Activated naive CD8-positive, alpha-beta T cell treated with anti-CD3 and anti-CD28 coated beads for 36 hours (primary cell): Measurements from ENCODE around the gene PROSER2. TPM values are rescaled to one million over a fixed set of nuclear protein-coding genes. Genes with fewer than 3 reads are reported as not detected.

ENCODE experiments used
- DNase-seq: peaks from one replicate; pipeline ENCODE4 v3.0.0; 2021
- H3K27ac Mint-ChIP-seq: one replicate; pipeline ENCODE4 v1.8.0; 2022; ENCODE audit warnings: mild to moderate bottlenecking, moderate library complexity, mixed read lengths
- H3K27me3 Mint-ChIP-seq: one replicate; pipeline ENCODE4 v1.8.0; 2022; ENCODE audit warnings: mild to moderate bottlenecking, mixed read lengths
- H3K36me3 Mint-ChIP-seq: one replicate; pipeline ENCODE4 v1.8.0; 2021; ENCODE audit warnings: mild to moderate bottlenecking, mixed read lengths
- H3K4me1 Mint-ChIP-seq: one replicate; pipeline ENCODE4 v1.8.0; 2021; ENCODE audit warnings: mixed read lengths
- H3K4me3 Mint-ChIP-seq: one replicate; pipeline ENCODE4 v1.8.0; 2022; ENCODE audit warnings: mild to moderate bottlenecking, moderate library complexity, mixed read lengths
- H3K9me3 Mint-ChIP-seq: one replicate; pipeline ENCODE4 v1.8.0; 2022; ENCODE audit warnings: mixed read lengths
- total RNA-seq, 2 experiments: library from RNA; stranded (reverse); gene quantifications; one replicate each; pipeline ENCODE4 v1.2.3, GENCODE V29; 2021

The PROSER2 gene
- total RNA-seq, 2 experiments from 2014 or later: 1.5 to 2.8 TPM

- Mint-ChIP-seq H3K4me3 (no peak overlapping the region), H3K36me3 (no peaks in the 10 kb centered on the region), H3K27ac (no peak overlapping the region), H3K4me1 (peaks cover 6% of the 10 kb centered on the region), H3K27me3 (peaks cover 36% of the 10 kb centered on the region), H3K9me3 (no peaks in the 10 kb centered on the region)
- DNase-seq: no peak
Measured at GRCh38 chr10:11819027-11819426, 4.1 kb upstream of the PROSER2 start.

DNA sequence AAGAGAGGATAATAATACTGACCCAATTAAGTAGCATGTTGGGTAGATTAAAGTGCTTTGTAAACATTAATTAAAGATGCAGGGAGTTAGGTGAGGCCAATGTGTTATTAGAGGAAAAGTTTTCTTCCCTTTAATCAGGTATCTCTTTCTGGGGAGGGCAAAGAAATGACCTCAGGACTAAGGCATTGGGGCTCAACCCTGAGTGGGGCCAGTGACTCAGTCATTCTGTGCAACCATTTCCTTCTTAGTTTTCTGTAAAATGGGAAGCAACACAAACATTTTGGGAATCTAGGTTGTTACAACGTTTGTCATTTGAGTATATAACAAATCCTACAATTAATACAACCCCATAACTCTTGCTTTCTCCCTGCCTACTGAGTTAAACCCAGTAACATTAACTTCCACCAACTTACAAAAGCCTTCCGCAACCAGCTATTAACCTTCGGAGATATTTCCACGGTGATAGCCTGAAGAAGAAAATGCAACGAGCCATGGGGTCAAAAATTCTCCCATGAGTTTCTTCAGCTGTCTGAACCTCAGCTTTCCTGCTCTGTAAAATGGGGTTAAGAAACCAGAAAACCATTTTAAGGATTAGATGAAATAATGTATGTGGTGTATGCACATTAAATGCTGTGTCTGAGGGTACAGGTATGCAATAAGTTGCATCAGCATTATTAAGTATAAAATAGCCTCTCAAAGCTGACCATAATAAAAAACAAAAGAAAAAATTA is 965 bp upstream of the PROSER2 start:
- Mint-ChIP-seq H3K36me3 (no peaks in the 10 kb centered on the region), H3K9me3 (no peaks in the 10 kb centered on the region), H3K4me3 (no peak overlapping the region), H3K27ac (no peak overlapping the region), H3K4me1 (peaks cover 11% of the 10 kb centered on the region), H3K27me3 (peaks cover 61% of the 10 kb centered on the region)
- no peak for DNase-seq

DNA sequence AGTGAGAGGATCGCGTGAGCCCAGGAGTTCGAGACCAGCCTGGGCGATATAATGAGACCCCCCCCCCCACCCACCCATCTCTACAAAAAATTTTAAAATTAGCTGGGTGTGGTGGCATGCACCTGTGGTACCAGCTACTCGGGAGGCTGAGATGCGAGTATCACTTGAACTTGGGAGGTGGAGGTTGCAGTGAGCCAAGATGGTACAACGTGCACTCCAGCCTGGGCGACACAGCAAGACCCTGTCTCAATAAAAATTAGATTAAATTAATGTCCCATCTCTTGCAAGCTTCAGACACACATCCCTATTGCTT is 391 bp upstream of the PROSER2 start:
- Mint-ChIP-seq H3K4me3 (peak overlapping the region; percentile 65), H3K27me3 (peaks cover 62% of the 10 kb centered on the region), H3K4me1 (peaks cover 11% of the 10 kb centered on the region), H3K9me3 (no peaks in the 10 kb centered on the region), H3K36me3 (no peaks in the 10 kb centered on the region), H3K27ac (no peak overlapping the region)
- DNase-seq: no peak

GRCh38 chr10:11823989-11824346 is 812 bp downstream of the PROSER2 start:
- H3K4me1 Mint-ChIP-seq: peaks cover 11% of the 10 kb centered on the region
- no peaks in the 10 kb centered on the region for H3K36me3 Mint-ChIP-seq
- H3K27ac Mint-ChIP-seq: peak overlapping the region; percentile 36
- peak overlapping the region; percentile 78 for H3K4me3 Mint-ChIP-seq
- DNase-seq: no peak
- H3K27me3 Mint-ChIP-seq: peaks cover 62% of the 10 kb centered on the region
- H3K9me3 Mint-ChIP-seq: no peaks in the 10 kb centered on the region

DNA sequence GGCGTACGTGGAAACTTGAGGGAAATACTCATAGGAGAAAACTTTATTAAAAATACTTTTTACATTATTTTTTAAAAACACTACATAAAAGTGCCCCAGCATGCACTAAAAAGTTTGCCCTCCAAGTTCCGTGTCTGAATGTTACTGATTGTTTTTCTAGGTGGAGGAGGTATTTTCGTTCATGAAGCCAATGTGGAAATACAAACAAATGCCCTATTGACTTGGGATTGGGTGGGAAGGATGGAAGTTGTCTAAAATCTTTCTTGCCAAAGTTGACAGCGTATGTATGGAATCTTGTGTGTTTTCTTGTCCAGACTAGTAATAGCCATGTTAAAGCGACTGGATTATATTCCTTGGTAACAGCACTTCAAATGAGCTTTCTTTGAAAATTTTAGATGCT is 1.2 kb downstream of the PROSER2 start:
- Mint-ChIP-seq H3K4me3 (peak overlapping the region; percentile 78), H3K36me3 (no peaks in the 10 kb centered on the region), H3K4me1 (peaks cover 11% of the 10 kb centered on the region), H3K27ac (no peak overlapping the region), H3K27me3 (peaks cover 61% of the 10 kb centered on the region), H3K9me3 (no peaks in the 10 kb centered on the region)
- DNase-seq: no peak

- no peaks in the 10 kb centered on the region for H3K36me3 Mint-ChIP-seq
- DNase-seq: no peak
- H3K27me3 Mint-ChIP-seq: peaks cover 57% of the 10 kb centered on the region
- H3K9me3 Mint-ChIP-seq: no peaks in the 10 kb centered on the region
- peaks cover 6% of the 10 kb centered on the region for H3K4me1 Mint-ChIP-seq
- H3K4me3 Mint-ChIP-seq: no peak overlapping the region
- H3K27ac Mint-ChIP-seq: no peak overlapping the region
Measured at GRCh38 chr10:11824825-11825224, 1.7 kb downstream of the PROSER2 start.

GRCh38 chr10:11825796-11826414 is 2.7 kb downstream of the PROSER2 start:
- no peak for DNase-seq
- Mint-ChIP-seq H3K4me3 (no peak overlapping the region), H3K36me3 (no peaks in the 10 kb centered on the region), H3K27ac (no peak overlapping the region), H3K27me3 (peaks cover 53% of the 10 kb centered on the region), H3K9me3 (no peaks in the 10 kb centered on the region), H3K4me1 (peaks cover 6% of the 10 kb centered on the region)

DNA sequence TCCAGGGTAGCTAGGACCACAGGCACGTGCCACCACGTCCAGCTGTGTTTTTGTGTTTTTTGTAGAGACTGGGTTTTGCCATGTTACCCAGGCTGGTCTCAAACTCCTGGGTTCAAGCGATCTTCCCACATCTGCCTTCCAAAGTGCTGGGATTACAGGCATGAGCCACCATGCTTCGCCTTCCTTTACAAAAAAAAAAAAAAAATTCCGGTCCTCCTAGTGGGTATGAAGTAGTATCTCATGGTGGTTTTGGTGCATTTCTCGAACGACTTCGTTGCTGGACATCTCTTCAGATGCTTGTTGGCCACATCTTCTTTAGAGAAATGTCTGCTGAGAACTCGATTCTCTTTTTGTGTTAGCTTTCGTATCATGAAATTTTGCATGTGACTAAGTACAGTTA is 3.9 kb downstream of the PROSER2 start:
- Mint-ChIP-seq H3K4me1 (peaks cover 6% of the 10 kb centered on the region), H3K4me3 (no peak overlapping the region), H3K9me3 (no peaks in the 10 kb centered on the region), H3K27me3 (peaks cover 48% of the 10 kb centered on the region), H3K36me3 (no peaks in the 10 kb centered on the region), H3K27ac (no peak overlapping the region)
- no peak for DNase-seq

DNA sequence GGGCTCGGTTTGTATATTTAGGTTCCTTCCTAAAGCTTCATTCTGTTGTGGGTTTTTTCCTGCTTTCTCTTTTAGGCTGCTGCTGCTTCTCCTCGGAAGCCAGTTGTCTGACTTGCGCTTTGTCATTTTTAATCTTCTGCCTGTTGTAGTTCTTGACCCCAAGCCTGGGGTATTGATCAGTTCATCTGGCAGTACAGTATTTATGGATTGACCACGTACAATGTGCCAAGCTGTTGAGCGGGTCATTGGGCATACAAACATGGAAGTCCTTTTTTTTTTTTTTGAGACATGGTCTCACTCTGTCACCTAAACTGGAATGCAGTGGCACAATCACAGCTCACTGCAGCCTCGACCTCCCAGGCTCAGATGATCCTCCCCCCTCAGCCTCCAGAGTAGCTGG is 4.3 kb downstream of the PROSER2 start:
- peaks cover 44% of the 10 kb centered on the region for H3K27me3 Mint-ChIP-seq
- H3K4me3 Mint-ChIP-seq: no peak overlapping the region
- no peak overlapping the region for H3K27ac Mint-ChIP-seq
- H3K36me3 Mint-ChIP-seq: no peaks in the 10 kb centered on the region
- DNase-seq: no peak
- peaks cover 6% of the 10 kb centered on the region for H3K4me1 Mint-ChIP-seq
- no peaks in the 10 kb centered on the region for H3K9me3 Mint-ChIP-seq

DNA sequence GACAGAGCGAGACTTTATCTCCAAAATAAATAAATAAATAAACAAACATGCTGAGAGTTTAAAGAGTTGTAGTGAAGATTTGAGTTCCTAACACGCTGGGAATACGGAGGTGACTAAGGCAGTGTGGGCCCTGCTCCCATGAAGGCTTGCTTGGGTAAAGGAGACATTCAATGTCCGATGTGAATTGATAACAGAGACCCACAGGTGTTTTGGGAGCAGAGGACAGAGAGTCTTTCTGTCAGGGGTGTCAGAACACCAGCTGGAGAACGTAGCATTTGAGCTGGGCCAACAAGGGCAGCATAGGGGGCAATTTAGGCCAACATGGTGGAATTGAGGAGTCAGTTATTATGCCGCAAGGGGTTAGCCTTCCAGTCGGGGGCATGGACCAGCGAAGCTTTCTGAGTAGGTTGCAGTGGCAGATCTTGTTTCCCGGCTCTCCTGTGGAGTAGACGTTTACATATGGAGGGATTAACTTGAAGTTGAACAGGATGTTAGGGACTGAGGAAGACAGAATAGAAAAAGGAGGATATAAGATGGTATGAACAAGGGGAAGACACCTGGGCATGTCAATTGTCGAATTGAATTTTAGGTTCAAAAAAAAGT is 5.6 kb downstream of the PROSER2 start:
- peaks cover 43% of the 10 kb centered on the region for H3K27me3 Mint-ChIP-seq
- no peak overlapping the region for H3K4me3 Mint-ChIP-seq
- H3K9me3 Mint-ChIP-seq: no peaks in the 10 kb centered on the region
- peaks cover 3% of the 10 kb centered on the region for H3K36me3 Mint-ChIP-seq
- no peak overlapping the region for H3K27ac Mint-ChIP-seq
- H3K4me1 Mint-ChIP-seq: peaks cover 6% of the 10 kb centered on the region
- DNase-seq: no peak

DNA sequence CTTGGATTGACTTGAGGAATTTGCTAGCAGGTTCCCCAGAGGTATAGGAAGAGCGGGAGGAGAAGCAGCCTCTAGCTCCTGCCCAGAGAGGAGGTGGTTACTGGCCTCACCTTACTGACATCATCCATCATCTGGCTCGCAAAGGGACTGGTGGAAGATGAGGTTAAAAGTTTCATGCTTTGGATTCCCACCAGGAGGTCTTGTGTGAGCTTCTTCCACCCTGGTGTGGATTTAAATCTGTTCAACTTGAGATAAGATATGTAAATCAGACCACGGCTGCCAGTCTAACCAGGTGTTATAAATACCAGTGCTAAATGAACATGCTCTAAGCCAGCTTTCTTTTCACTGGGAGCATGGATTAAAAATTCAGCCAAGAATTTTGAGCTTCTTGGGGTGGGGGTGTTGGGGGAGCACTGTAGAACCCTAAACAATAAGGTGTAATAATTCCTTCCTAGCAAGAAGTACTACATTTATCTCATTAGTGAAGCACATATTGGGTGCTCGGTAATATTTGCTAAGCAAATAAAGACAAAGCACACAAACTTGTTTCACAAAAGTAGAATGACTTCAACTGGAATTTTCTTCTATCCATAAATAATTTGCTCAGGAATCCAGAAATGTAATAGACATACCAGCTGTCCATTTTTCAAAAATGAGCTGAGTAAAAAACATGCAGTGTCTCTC is 7.8 kb downstream of the PROSER2 start:
- Mint-ChIP-seq H3K9me3 (no peaks in the 10 kb centered on the region), H3K4me3 (no peak overlapping the region), H3K36me3 (peaks cover 3% of the 10 kb centered on the region), H3K27ac (no peak overlapping the region), H3K4me1 (no peaks in the 10 kb centered on the region), H3K27me3 (peaks cover 25% of the 10 kb centered on the region)
- DNase-seq: no peak

GRCh38 chr10:11831520-11831951 is 8.4 kb downstream of the PROSER2 start:
- Mint-ChIP-seq H3K27me3 (peaks cover 23% of the 10 kb centered on the region), H3K9me3 (no peaks in the 10 kb centered on the region), H3K36me3 (peaks cover 3% of the 10 kb centered on the region), H3K4me1 (no peaks in the 10 kb centered on the region), H3K4me3 (no peak overlapping the region), H3K27ac (no peak overlapping the region)
- no peak for DNase-seq

GRCh38 chr10:11832042-11832441 is 8.9 kb downstream of the PROSER2 start:
- H3K4me1 Mint-ChIP-seq: no peaks in the 10 kb centered on the region
- H3K27ac Mint-ChIP-seq: no peak overlapping the region
- no peak for DNase-seq
- no peak overlapping the region for H3K4me3 Mint-ChIP-seq
- peaks cover 3% of the 10 kb centered on the region for H3K36me3 Mint-ChIP-seq
- peaks cover 19% of the 10 kb centered on the region for H3K27me3 Mint-ChIP-seq
- no peaks in the 10 kb centered on the region for H3K9me3 Mint-ChIP-seq

- Mint-ChIP-seq H3K4me1 (peaks cover 7% of the 10 kb centered on the region), H3K27me3 (peaks cover 11% of the 10 kb centered on the region), H3K4me3 (no peak overlapping the region), H3K36me3 (peaks cover 3% of the 10 kb centered on the region), H3K27ac (no peak overlapping the region), H3K9me3 (no peaks in the 10 kb centered on the region)
- DNase-seq: no peak
Measured at GRCh38 chr10:11835061-11835460, 11.9 kb downstream of the PROSER2 start.

DNA sequence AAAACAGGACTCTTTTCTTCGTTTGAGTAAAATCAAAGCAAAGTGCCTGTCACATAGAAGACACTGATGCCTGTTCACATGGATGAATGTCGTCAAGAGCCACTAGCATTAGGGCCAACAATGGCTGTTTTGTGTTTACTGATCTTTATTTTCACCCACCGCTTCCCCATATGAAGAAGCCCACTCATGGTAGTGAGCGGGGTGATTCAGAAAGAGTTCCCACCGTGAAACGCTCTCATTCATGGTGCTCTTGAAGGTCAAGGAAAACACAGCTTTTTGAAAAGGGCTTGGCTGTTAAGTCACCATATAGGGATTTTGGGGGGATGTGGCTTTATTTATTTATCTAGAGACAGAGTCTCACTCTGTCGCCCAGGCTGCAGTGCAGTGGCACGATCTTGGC is 12.5 kb downstream of the PROSER2 start:
- H3K27ac Mint-ChIP-seq: no peak overlapping the region
- no peaks in the 10 kb centered on the region for H3K9me3 Mint-ChIP-seq
- no peak overlapping the region for H3K4me3 Mint-ChIP-seq
- H3K4me1 Mint-ChIP-seq: peaks cover 7% of the 10 kb centered on the region
- DNase-seq: no peak
- H3K27me3 Mint-ChIP-seq: peaks cover 9% of the 10 kb centered on the region
- peaks cover 3% of the 10 kb centered on the region for H3K36me3 Mint-ChIP-seq
